ENCODE measurements around the gene PKHD1.

The PKHD1 gene

DNA sequence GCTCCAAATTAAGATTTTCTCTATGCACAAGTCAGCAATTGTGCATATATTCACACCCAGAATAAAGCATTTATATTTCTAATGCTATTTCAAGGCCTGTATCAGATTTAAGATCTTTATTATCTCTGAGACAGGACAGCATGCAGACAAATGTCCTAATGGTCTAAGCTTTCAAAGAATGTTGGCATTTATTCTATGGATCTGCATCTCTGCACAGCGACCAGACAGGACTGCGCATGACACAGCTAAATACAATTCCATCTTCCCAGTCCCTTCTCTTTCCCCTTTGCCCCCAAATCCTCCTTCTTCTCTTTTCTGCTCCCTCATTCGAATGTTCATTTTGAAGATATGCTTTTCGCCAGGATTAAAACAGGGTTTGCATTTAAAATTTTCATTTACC is 478.5 kb downstream of the PKHD1 start:
- TF ChIP-seq, protein P1, sequence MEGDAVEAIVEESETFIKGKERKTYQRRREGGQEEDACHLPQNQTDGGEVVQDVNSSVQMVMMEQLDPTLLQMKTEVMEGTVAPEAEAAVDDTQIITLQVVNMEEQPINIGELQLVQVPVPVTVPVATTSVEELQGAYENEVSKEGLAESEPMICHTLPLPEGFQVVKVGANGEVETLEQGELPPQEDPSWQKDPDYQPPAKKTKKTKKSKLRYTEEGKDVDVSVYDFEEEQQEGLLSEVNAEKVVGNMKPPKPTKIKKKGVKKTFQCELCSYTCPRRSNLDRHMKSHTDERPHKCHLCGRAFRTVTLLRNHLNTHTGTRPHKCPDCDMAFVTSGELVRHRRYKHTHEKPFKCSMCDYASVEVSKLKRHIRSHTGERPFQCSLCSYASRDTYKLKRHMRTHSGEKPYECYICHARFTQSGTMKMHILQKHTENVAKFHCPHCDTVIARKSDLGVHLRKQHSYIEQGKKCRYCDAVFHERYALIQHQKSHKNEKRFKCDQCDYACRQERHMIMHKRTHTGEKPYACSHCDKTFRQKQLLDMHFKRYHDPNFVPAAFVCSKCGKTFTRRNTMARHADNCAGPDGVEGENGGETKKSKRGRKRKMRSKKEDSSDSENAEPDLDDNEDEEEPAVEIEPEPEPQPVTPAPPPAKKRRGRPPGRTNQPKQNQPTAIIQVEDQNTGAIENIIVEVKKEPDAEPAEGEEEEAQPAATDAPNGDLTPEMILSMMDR (conservative IDR thresholded peaks at IDR 0.05; ENCODE audit: control insufficient read depth, insufficient read depth, low read depth, low read length): no peak
- DNase-seq (ENCODE audit: low read depth): no peak
- no peak overlapping the region for H3K4me3 ChIP-seq (ENCODE audit: control insufficient read depth, low read depth, low read length)

DNA sequence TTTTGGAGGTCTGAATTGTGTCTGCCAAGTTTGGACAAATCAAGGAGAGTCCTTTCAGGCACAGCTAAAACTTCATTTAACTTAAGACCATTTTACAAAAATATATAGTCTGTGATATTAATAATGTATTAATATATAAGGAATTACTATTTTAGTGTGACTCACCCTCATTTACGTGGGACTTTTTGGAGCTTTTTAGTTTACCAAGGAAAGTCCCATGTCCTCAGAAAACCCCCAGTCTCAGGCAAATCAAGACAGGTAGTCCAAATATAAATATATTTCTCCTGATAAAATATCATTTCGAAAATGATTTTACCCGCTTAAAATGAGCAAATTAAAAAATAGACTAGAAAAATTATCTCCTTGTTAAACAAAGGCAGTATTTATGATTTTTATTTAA is 479.0 kb downstream of the PKHD1 start:
- TF ChIP-seq, protein P1 (conservative IDR thresholded peaks at IDR 0.05; ENCODE audit: control insufficient read depth, insufficient read depth, low read depth, low read length): no peak
- H3K4me3 ChIP-seq (ENCODE audit: control insufficient read depth, low read depth, low read length): no peak overlapping the region
- DNase-seq (ENCODE audit: low read depth): no peak

DNA sequence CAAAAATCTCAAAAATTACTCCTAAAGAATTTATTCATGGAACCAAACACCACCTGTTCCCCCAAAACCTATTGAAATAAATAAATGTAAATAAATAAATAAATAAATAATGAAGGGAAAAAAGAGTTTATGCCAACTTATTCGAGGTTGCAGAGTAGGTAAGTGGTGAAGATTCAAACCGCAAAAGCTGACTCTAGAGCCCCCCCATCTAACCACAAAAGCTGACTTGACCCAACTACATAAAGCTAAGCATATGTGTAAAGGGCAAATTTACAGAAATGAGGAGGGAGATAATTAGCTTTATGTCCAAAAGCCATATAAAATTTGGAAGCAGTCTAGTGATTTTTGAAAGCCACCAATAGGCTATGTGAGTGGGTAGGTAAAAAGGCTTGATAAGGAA is 486.9 kb downstream of the PKHD1 start:
- TF ChIP-seq, protein P1 (conservative IDR thresholded peaks at IDR 0.05; ENCODE audit: control insufficient read depth, insufficient read depth, low read depth, low read length): no peak

DNA sequence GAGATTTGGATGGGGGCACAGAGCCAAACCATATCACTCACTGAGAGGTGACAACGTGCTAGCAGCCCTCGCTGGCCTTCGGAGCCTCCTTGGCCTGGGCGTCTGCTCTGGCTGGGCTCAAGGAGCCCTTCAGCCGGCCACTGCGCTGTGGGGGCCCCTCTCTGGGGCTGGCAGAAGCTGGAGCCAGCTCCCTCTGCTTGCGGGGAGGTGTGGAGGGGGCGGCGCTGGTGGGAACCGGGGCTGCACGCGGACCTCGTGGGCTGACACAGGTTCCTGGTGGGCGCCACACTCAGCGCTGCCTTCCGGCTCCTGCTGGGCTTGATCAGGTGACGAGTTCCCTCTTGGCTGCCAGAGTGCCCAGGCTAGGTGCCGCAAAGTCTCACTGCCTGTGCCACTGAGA is 489.2 kb downstream of the PKHD1 start:
- H3K4me3 ChIP-seq (ENCODE audit: control insufficient read depth, low read depth, low read length): no peak overlapping the region
- TF ChIP-seq, protein P1 (conservative IDR thresholded peaks at IDR 0.05; ENCODE audit: control insufficient read depth, insufficient read depth, low read depth, low read length): no peak
- DNase-seq (ENCODE audit: low read depth): no peak

More for the DNA sequence above, 486.9 kb downstream of the PKHD1 start:
- no peak overlapping the region for H3K4me3 ChIP-seq (ENCODE audit: control insufficient read depth, low read depth, low read length)
- no peak for DNase-seq (ENCODE audit: low read depth)

DNA sequence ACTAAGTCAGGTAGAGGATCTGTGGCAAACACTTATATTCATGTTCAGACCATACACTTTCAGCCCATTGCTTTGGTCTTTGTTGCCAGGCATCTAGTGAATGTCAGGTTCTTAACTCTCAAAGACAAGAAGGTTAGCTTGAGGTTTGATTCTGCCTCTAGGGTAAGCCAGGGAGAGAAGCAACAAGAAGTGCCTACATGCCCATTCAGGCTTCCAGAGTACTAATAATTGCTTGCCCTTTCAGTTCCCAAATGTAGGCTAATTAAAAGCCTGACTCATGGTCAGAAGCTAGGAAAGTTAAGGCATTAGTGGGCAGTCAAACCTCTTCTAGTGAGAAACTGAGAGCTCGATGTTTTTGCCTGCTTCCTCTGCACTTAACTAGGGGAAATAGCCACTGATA is 492.4 kb downstream of the PKHD1 start:
- no peak for DNase-seq (ENCODE audit: low read depth)
- no peak overlapping the region for H3K4me3 ChIP-seq (ENCODE audit: control insufficient read depth, low read depth, low read length)
- TF ChIP-seq, protein P1 (conservative IDR thresholded peaks at IDR 0.05; ENCODE audit: control insufficient read depth, insufficient read depth, low read depth, low read length): no peak

DNA sequence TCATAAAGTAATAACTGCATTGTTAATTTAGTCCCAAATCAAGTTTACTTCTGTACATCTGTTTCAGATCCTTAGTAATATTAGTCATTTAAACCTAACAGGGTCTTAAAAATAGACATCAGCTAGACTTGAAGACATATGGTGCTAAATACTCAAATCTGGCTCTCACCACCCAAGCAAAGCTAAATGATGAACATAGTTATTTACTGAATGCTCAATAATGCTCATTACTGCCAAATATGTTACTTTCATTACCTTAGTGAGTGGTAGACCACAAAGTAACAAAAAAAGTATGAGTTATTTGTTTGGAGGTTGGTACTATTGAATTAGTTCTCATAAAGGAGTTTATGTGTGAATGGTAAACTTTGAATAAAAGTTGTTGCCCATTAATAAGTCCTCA is 502.1 kb downstream of the PKHD1 start:
- H3K4me3 ChIP-seq (ENCODE audit: control insufficient read depth, low read depth, low read length): no peak overlapping the region
- TF ChIP-seq, protein P1 (conservative IDR thresholded peaks at IDR 0.05; ENCODE audit: control insufficient read depth, insufficient read depth, low read depth, low read length): no peak
- DNase-seq (ENCODE audit: low read depth): no peak

DNA sequence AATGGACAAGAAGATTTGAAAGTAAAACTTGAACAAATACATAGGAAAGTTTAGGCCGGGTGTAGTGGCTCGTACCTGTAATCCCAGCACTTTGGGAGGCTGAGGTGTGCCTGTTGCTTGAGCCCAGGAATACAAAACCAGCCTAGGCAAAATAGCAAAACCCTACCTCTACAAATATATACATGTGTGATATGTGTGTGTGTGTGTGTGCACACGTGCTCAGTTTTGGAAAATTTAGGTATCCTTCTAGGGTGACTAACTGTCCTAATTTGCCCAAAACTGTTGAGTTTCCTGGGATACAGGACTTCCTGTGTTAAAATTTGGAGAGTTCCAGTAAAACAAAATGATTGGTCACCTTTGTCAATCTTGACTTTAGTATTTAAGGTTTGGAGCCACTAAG is 503.2 kb downstream of the PKHD1 start:
- DNase-seq (ENCODE audit: low read depth): no peak
- no peak overlapping the region for H3K4me3 ChIP-seq (ENCODE audit: control insufficient read depth, low read depth, low read length)
- TF ChIP-seq, protein P1 (conservative IDR thresholded peaks at IDR 0.05; ENCODE audit: control insufficient read depth, insufficient read depth, low read depth, low read length): no peak

Measured in fibroblast of mammary gland (primary cell).